PFSK-1 (cell line): ENCODE results near the gene SDCCAG8.

ENCODE experiments used
- FOXP2 ChIP-seq: optimal IDR thresholded peaks from 2 replicates; pipeline ENCODE3; 2011; ENCODE audit warnings: borderline replicate concordance, control low read depth, inconsistent platforms; ENCODE audit not compliant: insufficient read depth; ENCODE audit errors: extremely low read length, extremely low read depth
- POLR2AphosphoS5 ChIP-seq: IDR thresholded peaks from 2 replicates; pipeline ENCODE4 v1.6.1; 2012; ENCODE audit warnings: low read depth, mild to moderate bottlenecking, control low read depth, low read length, moderate library complexity
- REST ChIP-seq, 2 experiments: IDR thresholded peaks; 2 replicates each; pipeline versions ENCODE4 v1.6.1 to v1.8.0; 2011 to 2012; ENCODE audit warnings: low read depth in 2 of 2, low read length in 2 of 2, control low read depth in 1 of 2, inconsistent platforms in 1 of 2, mild to moderate bottlenecking in 1 of 2, moderate library complexity in 1 of 2; ENCODE audit not compliant: insufficient read depth in 1 of 2
- SIN3A ChIP-seq: IDR thresholded peaks from 2 replicates; pipeline ENCODE4 v1.6.1; 2012; ENCODE audit warnings: mild to moderate bottlenecking, low read length, moderate library complexity, borderline replicate concordance; ENCODE audit not compliant: insufficient read depth
- TAF1 ChIP-seq: IDR thresholded peaks from 2 replicates; pipeline ENCODE4 v1.6.1; 2012; ENCODE audit warnings: low read length, control low read depth, borderline replicate concordance; ENCODE audit not compliant: insufficient read depth

DNA sequence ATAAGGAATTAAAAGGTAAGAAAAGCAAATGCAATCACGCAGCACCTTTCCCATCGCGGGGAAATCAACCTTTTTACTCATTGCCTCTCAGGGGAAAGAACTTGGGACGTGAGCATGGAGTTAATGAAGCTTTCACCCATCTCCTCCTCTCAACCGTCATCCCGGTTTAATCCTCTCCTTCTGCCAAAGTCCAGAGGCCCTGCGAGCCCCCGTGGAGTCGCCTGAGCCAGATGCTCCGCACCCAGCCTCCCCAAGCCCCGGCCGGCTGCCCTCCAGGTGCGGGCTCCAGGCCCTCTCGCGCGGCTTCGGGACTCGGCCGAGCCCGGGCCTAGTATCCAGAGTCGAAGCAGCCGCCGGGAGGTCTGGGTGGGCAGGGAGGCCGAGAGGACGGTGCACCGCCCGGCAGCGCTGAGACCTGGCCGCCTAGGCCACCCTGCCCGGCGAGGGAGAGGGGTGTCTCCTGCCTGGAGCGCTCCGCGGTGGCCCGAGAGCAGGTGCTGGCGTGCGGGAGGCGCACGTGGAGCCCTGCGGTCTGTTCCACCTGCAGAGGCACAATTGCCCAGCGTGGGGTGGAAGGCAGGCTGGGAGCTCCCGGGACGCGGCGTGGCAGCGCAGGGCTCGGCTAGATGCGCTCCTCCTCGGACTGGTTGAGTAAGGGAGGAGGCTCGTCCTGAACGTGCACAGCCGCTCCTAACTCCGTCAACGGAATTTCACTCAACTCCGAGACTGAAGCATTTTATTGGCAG lies 218.5 kb downstream of the SDCCAG8 start:
- no peak for TF ChIP-seq POLR2AphosphoS5
- TF ChIP-seq REST (IDR thresholded peaks at IDR 0.05; ENCODE audit: insufficient read depth in 1 of 2, low read depth in 2 of 2, low read length in 2 of 2), result no peak
- TF ChIP-seq TAF1, result no peak
- TF ChIP-seq SIN3A, result no peak
- no peak for TF ChIP-seq FOXP2
